PC-9 (cell line): Measurements from ENCODE around the gene LINC00237. TPM values are rescaled to one million over a fixed set of nuclear protein-coding genes. Genes with fewer than 3 reads are reported as not detected.

Experiments
- BruUV-seq: library from RNA; stranded (reverse); fragments of 400-500 nt; replicated peaks from 2 replicates; lab custom pipeline; 2021; lab: Mats Ljungman, UMichigan
- CTCF ChIA-PET: fragments of 300-600 bp; sonication (Branson Sonifier 250); formaldehyde crosslinking; loops from one replicate; lab custom pipeline; 2022; ENCODE audit warnings: antibody characterized with exemption; lab: Charles Lee
- POLR2A ChIA-PET: fragments of 300-600 bp; sonication (Branson Sonifier 250); formaldehyde crosslinking; loops from one replicate; lab custom pipeline; 2022; ENCODE audit warnings: antibody characterized with exemption; ENCODE audit not compliant: unreplicated experiment; lab: Charles Lee
- DNase-seq, 2 experiments: peaks; one replicate each; pipeline versions ENCODE4 v3.0.0 to v3.0.0-alpha.2; 2015 to 2022; ENCODE audit warnings: mixed read lengths in 1 of 2
- H2AFZ ChIP-seq: fragments of 200-600 bp; sonication (generic); 2 replicates; pipeline ENCODE4 v1.8.1; 2017; ENCODE audit warnings: antibody characterized with exemption
- H3F3A ChIP-seq: fragments of 200-600 bp; sonication (generic); 2 replicates; pipeline ENCODE4 v1.8.1; 2017; ENCODE audit warnings: antibody characterized with exemption, mild to moderate bottlenecking, low read depth; ENCODE audit not compliant: insufficient read depth
- H3K27ac ChIP-seq: fragments of 200-600 bp; sonication (generic); 2 replicates; pipeline ENCODE4 v1.6.1; 2016; ENCODE audit warnings: mixed run types
- H3K27me3 ChIP-seq: fragments of 200-600 bp; sonication (generic); 2 replicates; pipeline ENCODE4 v1.6.1; 2016; ENCODE audit warnings: low read depth, mixed run types; ENCODE audit not compliant: insufficient read depth
- H3K36me3 ChIP-seq: fragments of 200-600 bp; sonication (generic); 2 replicates; pipeline ENCODE4 v1.6.1; 2016; ENCODE audit warnings: low read depth, mixed run types
- H3K4me1 ChIP-seq: fragments of 200-600 bp; sonication (generic); replicated peaks from 2 replicates; pipeline ENCODE4 v1.6.1; 2016; ENCODE audit warnings: mixed run types; ENCODE audit not compliant: insufficient read depth
- H3K4me2 ChIP-seq: fragments of 200-600 bp; sonication (generic); 2 replicates; pipeline ENCODE4 v1.6.1; 2017; ENCODE audit warnings: mixed run types
- H3K4me3 ChIP-seq: fragments of 200-600 bp; sonication (generic); 2 replicates; pipeline ENCODE4 v1.6.1; 2016; ENCODE audit warnings: mixed run types
- H3K79me2 ChIP-seq: fragments of 200-600 bp; sonication (generic); 2 replicates; pipeline ENCODE4 v1.6.1; 2017; ENCODE audit warnings: low read depth, mixed run types
- H3K9me2 ChIP-seq: fragments of 200-600 bp; sonication (generic); 2 replicates; pipeline ENCODE4 v1.8.1; 2017; ENCODE audit warnings: mild to moderate bottlenecking; ENCODE audit not compliant: insufficient read depth
- H3K9me3 ChIP-seq: fragments of 200-600 bp; sonication (generic); 2 replicates; pipeline ENCODE4 v1.8.1; 2016; ENCODE audit warnings: low read depth; ENCODE audit not compliant: insufficient read depth
- H4K20me1 ChIP-seq: fragments of 200-600 bp; sonication (generic); 2 replicates; pipeline ENCODE4 v1.8.1; 2017; ENCODE audit not compliant: insufficient read depth
- CTCF ChIP-seq: fragments of 200-600 bp; sonication (generic); conservative IDR thresholded peaks from 2 replicates; pipeline ENCODE4 v1.6.1; 2017; ENCODE audit warnings: mixed run types, antibody characterized with exemption, mild to moderate bottlenecking, moderate library complexity
- EZH2 ChIP-seq: fragments of 200-600 bp; sonication (generic); IDR thresholded peaks from 2 replicates; pipeline ENCODE4 v1.8.0; 2017; ENCODE audit warnings: antibody characterized with exemption, low read depth
- intact Hi-C: fragments of 100-400 bp; cut with micrococcal nuclease; formaldehyde crosslinking; loops from one replicate; pipeline ENCODE4 v1.10.0; 2022; ENCODE audit not compliant: unreplicated experiment
- total RNA-seq: library from RNA; stranded (reverse); gene quantifications from 2 replicates; pipeline ENCODE4 v1.2.3, GENCODE V29; 2021

LINC00237 gene
- total RNA-seq, 1 experiment from 2014 or later: not detected

- no peak for DNase-seq
- Histone ChIP-seq H3K79me2 (no peaks in the 10 kb centered on the region), H3K4me1 (no peaks in the 10 kb centered on the region), H3K27ac (no peak overlapping the region), H4K20me1 (no peaks in the 10 kb centered on the region), H3K4me2 (no peak overlapping the region), H3K9me3 (no peaks in the 10 kb centered on the region), H3K27me3 (peaks cover 36% of the 10 kb centered on the region), H3F3A (no peaks in the 10 kb centered on the region), H3K4me3 (no peak overlapping the region), H3K9me2 (no peaks in the 10 kb centered on the region), H3K36me3 (no peaks in the 10 kb centered on the region), H2AFZ (no peak overlapping the region)
- POLR2A ChIA-PET: no interaction called here
- no TSS peak for BruUV-seq
- intact Hi-C loops: no loop called here
- TF ChIP-seq CTCF (no peak), EZH2 (no peak)
- CTCF ChIA-PET: no interaction called here
Observed at GRCh38 chr20:21067255-21067654, 38.9 kb downstream of the LINC00237 start.

- Histone ChIP-seq H3K4me2 (no peak overlapping the region), H4K20me1 (no peaks in the 10 kb centered on the region), H2AFZ (no peak overlapping the region), H3K79me2 (no peaks in the 10 kb centered on the region), H3K27me3 (0 out of 2 replicates have a peak, but pooled peaks cover 25% of the 10 kb centered on the region), H3K9me2 (no peaks in the 10 kb centered on the region), H3K4me3 (no peak overlapping the region), H3K4me1 (no peaks in the 10 kb centered on the region), H3K36me3 (no peaks in the 10 kb centered on the region), H3K9me3 (no peaks in the 10 kb centered on the region), H3K27ac (no peak overlapping the region), H3F3A (no peaks in the 10 kb centered on the region)
- no peak for DNase-seq
- TF ChIP-seq CTCF (no peak), EZH2 (no peak)
- ChIA-PET CTCF (no interaction called here), POLR2A (no interaction called here)
- no TSS peak for BruUV-seq
- intact Hi-C loops: no loop called here
Observed at GRCh38 chr20:21064924-21065323, 41.2 kb downstream of the LINC00237 start.

- Histone ChIP-seq H3K9me3 (no peaks in the 10 kb centered on the region), H2AFZ (no peak overlapping the region), H3F3A (no peaks in the 10 kb centered on the region), H3K4me1 (no peaks in the 10 kb centered on the region), H4K20me1 (no peaks in the 10 kb centered on the region), H3K27me3 (0 out of 2 replicates have a peak, but pooled peaks cover 12% of the 10 kb centered on the region), H3K4me2 (no peak overlapping the region), H3K27ac (no peak overlapping the region), H3K4me3 (no peak overlapping the region), H3K36me3 (no peaks in the 10 kb centered on the region), H3K79me2 (no peaks in the 10 kb centered on the region), H3K9me2 (no peaks in the 10 kb centered on the region)
- intact Hi-C loops: no loop called here
- no peak for TF ChIP-seq EZH2
- TF ChIP-seq CTCF: no peak
- DNase-seq: no peak
- POLR2A ChIA-PET: no interaction called here
- no TSS peak for BruUV-seq
- CTCF ChIA-PET: no interaction called here
Observed at GRCh38 chr20:21063276-21063675, 42.9 kb downstream of the LINC00237 start.
